Hematopoietic multipotent progenitor cell treated with erythropoietin and hydrocortisone succinate and interleukin-3 and kit ligand, for 17 days (in vitro differentiated cells): ENCODE measurements around the gene MAP3K5.

Source experiments
- DNase-seq: peaks from one replicate; pipeline ENCODE4 v3.0.0-alpha.2; 2015; ENCODE audit warnings: low spot score

MAP3K5 gene

DNA sequence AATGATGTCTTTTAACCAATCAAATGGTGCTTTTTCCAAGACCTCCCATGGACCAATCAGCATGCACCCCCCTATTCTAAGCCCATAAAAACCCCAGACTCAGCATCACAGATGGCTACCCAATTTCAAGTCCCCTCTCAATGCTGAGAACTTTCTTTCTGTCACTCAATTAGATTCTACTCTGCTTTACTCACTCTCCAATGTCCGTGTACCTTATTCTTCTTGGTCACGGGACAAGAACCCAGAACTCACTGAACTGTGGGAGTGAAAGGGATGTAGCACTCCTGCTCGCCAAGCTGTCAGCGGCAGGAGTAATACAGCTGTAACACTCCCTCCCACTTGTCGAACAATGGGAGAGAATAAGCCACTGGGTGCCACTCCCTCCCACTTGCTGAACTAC lies 221.2 kb downstream of the MAP3K5 start:
- no peak for DNase-seq

GRCh38 chr6:136568129-136568528 lies 224.1 kb downstream of the MAP3K5 start:
- DNase-seq = no peak

- DNase-seq = no peak
These were observed 224.6 kb downstream of the MAP3K5 start for GRCh38 chr6:136567688-136568087.

- no peak for DNase-seq
These were observed 225.4 kb downstream of the MAP3K5 start for GRCh38 chr6:136566851-136567250.

DNA sequence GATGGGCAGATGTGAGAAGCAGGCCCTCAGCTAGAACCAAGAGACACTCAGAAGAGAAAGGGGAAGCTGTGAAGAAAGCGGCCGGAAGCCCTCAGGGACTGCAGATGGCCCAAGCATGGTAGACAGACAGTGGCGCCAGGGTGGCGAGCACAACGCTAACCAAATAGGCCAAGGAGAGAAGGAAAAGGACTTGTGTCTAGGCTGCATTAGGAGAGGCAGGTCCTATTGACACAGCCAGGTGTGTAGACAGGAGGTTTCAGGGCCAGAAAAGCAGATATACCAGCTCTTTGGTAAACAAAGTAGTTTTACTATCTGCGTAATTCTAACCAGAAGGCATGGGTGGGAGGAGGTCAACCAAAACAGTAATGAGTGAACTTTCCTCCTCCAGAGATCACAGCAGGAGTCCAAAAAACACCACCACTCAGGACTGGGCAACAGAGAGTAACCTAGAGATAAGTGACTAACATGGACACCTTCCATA lies 226.2 kb downstream of the MAP3K5 start:
- DNase-seq = no peak

DNA sequence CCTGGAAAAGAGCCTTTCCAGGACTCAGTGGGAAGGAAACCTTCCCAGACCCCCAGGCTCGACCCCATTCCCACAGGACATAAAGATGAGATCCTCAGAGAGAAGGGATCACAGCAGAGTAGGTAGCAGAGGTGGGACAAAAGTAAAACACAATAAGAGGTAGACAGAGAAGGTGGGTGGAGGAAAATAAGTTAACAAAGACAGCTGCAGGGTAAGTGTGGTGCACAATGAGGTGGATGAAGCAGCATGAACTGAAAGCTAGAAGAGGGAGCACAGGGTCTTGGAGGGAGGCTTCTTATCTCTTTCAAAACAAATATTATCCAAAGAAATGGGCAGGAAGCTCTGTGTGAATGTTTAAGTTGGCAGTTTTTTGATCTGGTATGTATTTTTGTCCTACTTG lies 228.1 kb downstream of the MAP3K5 start:
- DNase-seq = no peak

DNA sequence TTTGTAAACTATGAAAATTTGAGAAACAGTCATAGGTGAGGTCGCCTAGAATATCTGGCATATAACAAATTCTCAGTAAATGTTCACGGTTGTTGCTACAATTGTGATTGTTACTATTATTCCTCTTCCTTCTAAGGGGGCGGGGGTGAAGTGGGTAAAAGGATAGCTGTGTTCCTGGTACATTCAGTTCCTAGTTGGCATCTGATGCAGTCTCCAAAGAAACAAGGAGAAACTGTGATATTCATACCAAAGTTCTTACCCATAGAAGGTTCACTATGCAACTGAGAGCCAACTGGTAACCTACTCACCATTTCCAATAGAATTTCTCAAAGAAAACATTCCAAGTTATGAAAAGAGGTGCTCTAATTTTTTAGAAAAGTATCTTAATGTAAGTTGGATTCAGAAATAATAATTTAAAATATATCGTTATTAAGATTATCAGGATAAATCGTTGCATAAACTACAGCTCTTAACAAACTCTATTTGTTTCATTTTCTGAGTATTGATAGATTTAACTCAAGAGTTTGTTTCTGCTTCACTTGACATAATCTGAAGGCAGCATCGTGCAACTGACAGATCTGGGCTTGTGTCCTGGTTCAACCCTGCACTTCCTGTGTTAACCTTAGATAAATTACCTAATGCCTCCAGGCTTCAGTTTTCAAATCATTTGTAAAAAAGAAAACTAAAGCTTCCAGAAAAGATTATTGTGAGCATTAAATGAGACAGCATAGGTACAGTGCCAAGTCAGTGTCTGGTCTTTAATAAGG lies 228.7 kb downstream of the MAP3K5 start:
- DNase-seq = no peak

GRCh38 chr6:136562211-136562610 lies 230.1 kb downstream of the MAP3K5 start:
- DNase-seq = no peak

GRCh38 chr6:136553166-136553787 lies 239.0 kb downstream of the MAP3K5 start:
- DNase-seq = no peak

GRCh38 chr6:136552054-136552453 lies 240.2 kb downstream of the MAP3K5 start:
- DNase-seq = no peak

- no peak for DNase-seq
These were observed 241.2 kb downstream of the MAP3K5 start for GRCh38 chr6:136551103-136551502.

DNA sequence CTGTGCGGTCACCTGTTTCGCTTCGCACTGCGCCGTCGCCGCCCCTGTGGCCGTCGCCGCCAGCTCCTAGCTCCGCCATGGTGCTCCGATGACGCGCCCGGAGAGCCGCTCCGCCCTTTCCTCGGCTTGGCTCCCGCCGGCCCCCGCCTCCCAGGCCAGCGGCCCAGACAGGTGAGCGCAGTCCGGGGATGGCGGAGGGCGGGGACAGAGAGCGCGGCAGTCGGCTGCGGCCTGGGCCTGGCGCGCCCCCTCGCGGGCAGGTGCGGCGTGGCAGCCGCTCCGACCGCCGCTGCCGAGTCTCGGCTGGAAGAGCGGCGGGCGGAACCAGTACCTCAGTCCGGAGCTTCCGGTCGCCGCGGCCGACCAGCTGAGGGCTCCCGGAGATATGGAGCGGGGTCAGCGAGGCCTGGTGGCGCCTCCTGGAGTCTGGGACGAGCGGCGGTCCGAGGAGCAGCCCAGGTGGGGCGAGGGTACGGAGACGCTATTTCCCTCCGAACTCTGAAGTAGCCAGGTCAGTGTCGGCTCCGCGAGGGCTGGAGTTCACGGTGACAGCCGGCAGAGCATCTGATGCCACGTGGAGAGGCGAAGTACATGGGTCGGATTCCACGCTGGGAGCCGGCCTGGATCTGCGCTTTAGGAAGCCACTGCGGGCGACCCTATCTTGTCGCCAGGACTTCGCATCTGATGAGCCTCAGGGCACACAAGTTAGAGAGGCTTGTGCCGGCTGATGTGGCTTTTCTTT lies 241.8 kb downstream of the MAP3K5 start, which contains the start of gene MAP7:
Gene MAP7, minus strand, starts transcription at position 93 of the 742 bp plus-strand sequence. Its CDS starts 14 bp downstream, at position 79.
- DNase-seq = peak; percentile 72

DNA sequence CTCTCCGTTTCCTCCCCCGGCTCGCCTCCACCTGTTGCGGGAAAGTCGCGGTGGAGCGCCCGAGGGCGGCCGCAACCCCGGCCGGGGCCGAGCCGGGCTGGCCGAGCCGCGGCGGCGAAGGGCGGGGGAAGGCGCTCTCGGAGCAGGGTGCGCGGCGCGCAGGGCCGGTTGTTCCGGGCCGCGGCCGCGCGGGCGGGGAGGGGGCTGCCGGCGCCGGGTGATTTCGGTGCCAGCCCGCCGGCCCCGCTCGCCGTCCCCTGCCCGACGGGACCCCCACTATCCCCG lies 242.3 kb downstream of the MAP3K5 start:
- no peak for DNase-seq

- DNase-seq = no peak
These were observed 242.8 kb downstream of the MAP3K5 start for GRCh38 chr6:136549300-136550044.

DNA sequence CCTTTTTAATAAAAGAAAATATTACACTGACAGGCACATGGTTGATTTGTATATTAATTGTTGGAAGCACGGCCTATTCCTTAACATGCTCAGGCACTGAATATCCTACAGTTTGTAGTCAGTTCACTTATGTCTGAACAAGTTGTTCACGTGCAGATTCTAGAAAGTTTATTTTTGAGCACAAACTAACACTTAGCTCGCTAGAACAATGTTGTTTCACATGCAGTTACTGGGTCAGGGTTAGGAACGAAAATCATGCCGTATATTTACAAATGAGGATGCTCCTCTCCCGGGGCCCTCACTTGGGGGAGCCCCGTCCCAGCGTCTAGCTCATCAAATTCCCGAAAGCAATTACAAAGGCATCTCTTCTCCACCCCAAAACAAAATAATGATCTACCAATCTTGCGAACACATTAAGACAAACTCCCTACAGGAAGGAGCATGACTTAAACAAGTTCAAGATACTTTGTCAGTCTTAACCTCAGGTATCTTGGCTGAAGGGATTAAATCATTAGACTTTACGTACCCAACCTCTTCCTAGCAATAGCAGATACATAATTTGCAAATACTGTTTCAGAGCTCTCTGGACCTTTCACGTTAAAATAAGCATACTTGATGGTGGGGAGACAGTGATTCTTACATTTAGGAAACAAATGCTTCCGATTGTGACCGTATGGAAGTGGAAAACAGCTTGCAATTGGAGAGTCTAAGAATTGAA lies 243.5 kb downstream of the MAP3K5 start:
- DNase-seq = no peak

DNA sequence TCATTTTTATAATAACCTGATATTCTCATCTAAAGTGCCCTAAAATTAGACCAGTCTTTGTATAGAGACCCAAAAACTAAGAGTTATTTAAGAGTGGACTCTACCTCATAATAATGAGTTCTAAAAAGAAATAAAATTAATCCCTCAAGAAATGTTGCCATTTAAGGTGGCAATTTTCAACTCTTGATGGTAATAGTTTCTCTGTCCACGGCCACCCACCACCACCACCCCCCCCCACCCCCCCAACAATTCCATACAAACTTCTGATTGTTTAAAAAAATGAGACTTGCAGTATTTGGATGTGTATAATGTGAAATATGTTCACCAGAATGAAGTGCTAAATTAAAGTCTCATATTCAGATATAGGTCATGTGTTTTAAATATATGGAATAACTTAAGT lies 244.4 kb downstream of the MAP3K5 start:
- no peak for DNase-seq

DNA sequence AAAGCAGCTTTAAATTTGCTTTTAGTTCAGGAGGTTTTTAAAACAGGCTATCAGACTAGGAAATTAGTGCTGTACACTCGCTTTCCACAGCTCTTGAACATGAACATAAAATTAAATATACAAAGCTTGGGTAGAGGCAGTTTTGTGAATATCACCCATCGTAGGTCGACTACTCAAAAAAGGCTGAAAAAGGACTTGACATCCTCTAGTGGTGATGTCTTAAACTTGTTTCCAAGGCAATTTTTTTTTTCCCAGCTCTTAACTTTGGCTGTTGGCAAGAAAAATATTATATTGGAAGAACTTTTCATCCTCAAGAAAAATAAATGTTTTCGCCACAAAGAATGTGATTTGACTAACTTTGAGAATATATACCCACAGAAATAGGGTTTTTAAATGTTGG lies 244.9 kb downstream of the MAP3K5 start:
- DNase-seq = no peak

- no peak for DNase-seq
These were observed 245.9 kb downstream of the MAP3K5 start for GRCh38 chr6:136546331-136546730.

- DNase-seq = no peak
These were observed 248.0 kb downstream of the MAP3K5 start for GRCh38 chr6:136544326-136544725.

DNA sequence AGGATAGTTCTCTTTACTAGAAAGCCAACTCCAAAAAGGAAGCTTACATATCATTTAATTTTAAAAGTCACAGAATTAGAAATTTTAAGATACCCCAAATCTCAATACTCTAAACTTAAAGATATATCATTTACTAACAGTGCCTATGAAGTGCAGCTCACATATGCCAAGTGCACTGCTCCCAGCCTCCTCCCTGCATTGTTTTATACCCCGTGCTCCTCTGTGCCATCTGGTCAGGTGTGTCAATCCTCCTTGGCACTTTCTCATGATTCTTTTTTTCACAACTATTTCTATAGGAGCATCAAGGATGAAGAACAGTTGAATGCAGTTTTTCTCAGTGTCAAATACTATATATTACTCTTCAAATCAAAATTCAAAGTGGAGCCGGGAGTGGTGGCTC lies 250.9 kb downstream of the MAP3K5 start:
- no peak for DNase-seq

DNA sequence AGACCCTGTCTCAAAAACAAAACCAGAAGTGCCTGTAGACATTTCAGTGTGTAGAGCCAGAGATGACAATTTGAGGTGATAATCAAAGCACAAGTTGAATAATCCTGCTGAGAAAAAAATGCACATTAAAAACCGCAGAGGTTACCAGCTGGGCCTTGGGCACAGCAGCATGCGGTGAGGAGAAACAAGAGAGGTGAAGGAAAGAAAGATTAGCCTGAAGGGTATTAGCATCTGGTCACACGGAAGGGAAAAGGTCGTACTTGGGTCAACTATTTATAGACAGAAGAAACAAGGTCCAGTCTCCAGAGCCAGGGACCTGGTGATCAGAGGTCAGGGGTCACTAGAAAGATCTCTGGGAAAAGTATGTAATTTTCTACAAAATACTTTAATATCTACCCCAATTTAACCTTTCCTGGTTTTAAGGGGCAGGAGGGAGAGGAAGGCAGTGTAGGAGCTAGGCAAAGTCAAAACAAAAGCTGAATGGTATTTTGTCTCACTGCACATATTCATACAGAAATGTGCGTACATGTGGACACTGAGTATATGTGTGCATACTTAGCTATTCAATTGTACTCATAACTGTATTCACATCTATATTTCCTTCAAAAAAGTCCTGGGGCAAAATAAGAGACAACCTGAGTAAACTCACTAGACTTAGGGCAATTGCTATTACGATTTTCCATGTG lies 252.2 kb downstream of the MAP3K5 start:
- DNase-seq = no peak
